Uterus (tissue), 2 donors: ENCODE data around the gene NFIA.

Experiments used
- POLR2A ChIP-seq, 2 donors: fragments of 450-650 bp; IDR thresholded peaks; one replicate each; pipeline ENCODE4 v1.6.1; 2016; ENCODE audit warnings: antibody characterized with exemption in 2 of 2, mild to moderate bottlenecking in 1 of 2, moderate library complexity in 1 of 2
- TF ChIP-seq, protein P1 (sequence below), 4 experiments: fragments of 200-600 bp in 2 of 4; fragments of 450-650 bp in 2 of 4; sonication (generic) in 2 of 4; IDR thresholded peaks; one replicate each; pipeline ENCODE4 v1.5.1; 2016 to 2019; ENCODE audit warnings: antibody characterized with exemption in 4 of 4, mild to moderate bottlenecking in 2 of 4, moderate library complexity in 1 of 4

DNA sequence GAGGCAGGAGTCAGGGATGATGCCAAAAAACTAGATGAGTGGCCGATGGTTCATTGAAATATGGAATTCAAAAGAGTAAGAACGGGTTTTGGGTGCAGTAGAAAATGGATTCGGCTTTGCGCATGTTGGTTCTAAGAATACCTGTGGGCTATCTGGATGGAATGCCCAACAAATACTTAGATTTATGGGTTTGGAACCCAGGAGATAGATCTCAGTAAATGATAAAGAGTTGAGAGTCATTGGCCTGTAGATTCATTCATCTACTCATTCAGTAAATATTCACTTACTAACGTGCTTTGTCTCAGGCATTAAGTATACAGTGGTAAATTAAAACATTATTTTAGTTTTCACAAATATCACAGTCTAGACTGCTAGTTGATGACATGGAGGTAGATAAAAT, 247.7 kb downstream of the NFIA start:
- TF ChIP-seq, protein P1, sequence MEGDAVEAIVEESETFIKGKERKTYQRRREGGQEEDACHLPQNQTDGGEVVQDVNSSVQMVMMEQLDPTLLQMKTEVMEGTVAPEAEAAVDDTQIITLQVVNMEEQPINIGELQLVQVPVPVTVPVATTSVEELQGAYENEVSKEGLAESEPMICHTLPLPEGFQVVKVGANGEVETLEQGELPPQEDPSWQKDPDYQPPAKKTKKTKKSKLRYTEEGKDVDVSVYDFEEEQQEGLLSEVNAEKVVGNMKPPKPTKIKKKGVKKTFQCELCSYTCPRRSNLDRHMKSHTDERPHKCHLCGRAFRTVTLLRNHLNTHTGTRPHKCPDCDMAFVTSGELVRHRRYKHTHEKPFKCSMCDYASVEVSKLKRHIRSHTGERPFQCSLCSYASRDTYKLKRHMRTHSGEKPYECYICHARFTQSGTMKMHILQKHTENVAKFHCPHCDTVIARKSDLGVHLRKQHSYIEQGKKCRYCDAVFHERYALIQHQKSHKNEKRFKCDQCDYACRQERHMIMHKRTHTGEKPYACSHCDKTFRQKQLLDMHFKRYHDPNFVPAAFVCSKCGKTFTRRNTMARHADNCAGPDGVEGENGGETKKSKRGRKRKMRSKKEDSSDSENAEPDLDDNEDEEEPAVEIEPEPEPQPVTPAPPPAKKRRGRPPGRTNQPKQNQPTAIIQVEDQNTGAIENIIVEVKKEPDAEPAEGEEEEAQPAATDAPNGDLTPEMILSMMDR (IDR thresholded peaks at IDR 0.05), result no peak
- no peak for TF ChIP-seq POLR2A (IDR thresholded peaks at IDR 0.05)
